H9 (cell line): ENCODE measurements around the gene FXN. TPM values are rescaled to one million over a fixed set of nuclear protein-coding genes. Genes with fewer than 3 reads are reported as not detected.

Experiments used
- DNase-seq: peaks from one replicate; pipeline ENCODE4 v3.0.0-alpha.2; 2017
- H2AFZ ChIP-seq: one replicate; pipeline ENCODE4 v1.6.1; 2013; ENCODE audit warnings: mild to moderate bottlenecking, low read length, control low read depth, moderate library complexity
- H2AK5ac ChIP-seq: 2 replicates; pipeline ENCODE4 v1.6.1; 2013; ENCODE audit warnings: low read length, control low read depth, mixed read lengths; ENCODE audit not compliant: insufficient read length
- H2BK120ac ChIP-seq: one replicate; pipeline ENCODE4 v1.6.1; 2013; ENCODE audit warnings: low read depth, mild to moderate bottlenecking, low read length, control low read depth, inconsistent platforms; ENCODE audit not compliant: poor library complexity, severe bottlenecking
- H2BK12ac ChIP-seq: 2 replicates; pipeline ENCODE4 v1.6.1; 2013; ENCODE audit warnings: low read length, control low read depth, mixed read lengths, low read depth; ENCODE audit not compliant: insufficient read length
- H2BK15ac ChIP-seq: 2 replicates; pipeline ENCODE4 v1.6.1; 2013; ENCODE audit warnings: low read depth, low read length, control low read depth
- H2BK20ac ChIP-seq: one replicate; pipeline ENCODE4 v1.6.1; 2013; ENCODE audit warnings: low read depth, mild to moderate bottlenecking, low read length, control low read depth, inconsistent platforms; ENCODE audit not compliant: poor library complexity, severe bottlenecking
- H2BK5ac ChIP-seq: 2 replicates; pipeline ENCODE4 v1.6.1; 2013; ENCODE audit warnings: low read length, control low read depth, mixed read lengths; ENCODE audit not compliant: insufficient read length
- H3K14ac ChIP-seq: 2 replicates; pipeline ENCODE4 v1.6.1; 2013; ENCODE audit warnings: low read length, control low read depth; ENCODE audit not compliant: insufficient read depth
- H3K18ac ChIP-seq: 2 replicates; pipeline ENCODE4 v1.6.1; 2013; ENCODE audit warnings: low read depth, mild to moderate bottlenecking, mixed read lengths, low read length, control low read depth; ENCODE audit not compliant: insufficient read length
- H3K23ac ChIP-seq: 2 replicates; pipeline ENCODE4 v1.6.1; 2013; ENCODE audit warnings: low read length, control low read depth, mixed read lengths, low read depth; ENCODE audit not compliant: insufficient read length
- H3K23me2 ChIP-seq: 2 replicates; pipeline ENCODE4 v1.6.1; 2013; ENCODE audit warnings: low read depth, mild to moderate bottlenecking, mixed read lengths, low read length, control low read depth; ENCODE audit not compliant: insufficient read length, poor library complexity, severe bottlenecking
- H3K27ac ChIP-seq: 2 replicates; pipeline ENCODE4 v1.5.1; 2013; ENCODE audit warnings: low read length, control low read depth, mixed read lengths, low read depth; ENCODE audit not compliant: insufficient read length
- H3K27me3 ChIP-seq: 2 replicates; pipeline ENCODE4 v1.6.1; 2013; ENCODE audit warnings: low read length, control low read depth, inconsistent platforms; ENCODE audit not compliant: insufficient read depth
- H3K4ac ChIP-seq: 2 replicates; pipeline ENCODE4 v1.6.1; 2013; ENCODE audit warnings: low read depth, mild to moderate bottlenecking, control low read depth, inconsistent platforms, low read length, moderate library complexity
- H3K4me1 ChIP-seq: 2 replicates; pipeline ENCODE4 v1.6.1; 2013; ENCODE audit warnings: low read length, control low read depth, inconsistent platforms; ENCODE audit not compliant: insufficient read depth
- H3K4me2 ChIP-seq: 2 replicates; pipeline ENCODE4 v1.6.1; 2013; ENCODE audit warnings: low read length, control low read depth, mixed read lengths; ENCODE audit not compliant: insufficient read length, insufficient read depth
- H3K56ac ChIP-seq: 2 replicates; pipeline ENCODE4 v1.6.1; 2013; ENCODE audit warnings: low read depth, mild to moderate bottlenecking, mixed read lengths, low read length, control low read depth; ENCODE audit not compliant: insufficient read length
- H3K79me1 ChIP-seq: 2 replicates; pipeline ENCODE4 v1.6.1; 2013; ENCODE audit warnings: low read depth, mild to moderate bottlenecking, moderate library complexity, low read length, control low read depth, inconsistent platforms; ENCODE audit not compliant: insufficient read depth, poor library complexity, severe bottlenecking
- H3K79me2 ChIP-seq: 2 replicates; pipeline ENCODE4 v1.6.1; 2013; ENCODE audit warnings: low read length, control low read depth, inconsistent platforms; ENCODE audit not compliant: insufficient read depth
- H3K9ac ChIP-seq: 2 replicates; pipeline ENCODE4 v1.6.1; 2013; ENCODE audit warnings: low read length, control low read depth, mixed read lengths; ENCODE audit not compliant: insufficient read length; ENCODE audit errors: extremely low read depth
- H3K9me3 ChIP-seq: one replicate; pipeline ENCODE4 v1.6.1; 2013; ENCODE audit warnings: low read depth, low read length, inconsistent platforms; ENCODE audit not compliant: control insufficient read depth
- H3T11ph ChIP-seq: one replicate; pipeline ENCODE4 v1.6.1; 2013; ENCODE audit warnings: mild to moderate bottlenecking, low read length, control low read depth, inconsistent platforms
- H4K20me1 ChIP-seq: one replicate; pipeline ENCODE4 v1.6.1; 2013; ENCODE audit not compliant: control insufficient read depth, insufficient read length, insufficient read depth
- H4K5ac ChIP-seq: 2 replicates; pipeline ENCODE4 v1.6.1; 2013; ENCODE audit warnings: low read depth, mild to moderate bottlenecking, mixed read lengths, low read length, control low read depth; ENCODE audit not compliant: insufficient read length
- H4K8ac ChIP-seq: replicated peaks from 2 replicates; pipeline ENCODE4 v1.6.1; 2013; ENCODE audit warnings: low read length, control low read depth, mixed read lengths, low read depth; ENCODE audit not compliant: insufficient read length
- H4K91ac ChIP-seq: 2 replicates; pipeline ENCODE4 v1.6.1; 2013; ENCODE audit warnings: low read depth, mild to moderate bottlenecking, moderate library complexity, mixed read lengths, low read length, control low read depth; ENCODE audit not compliant: insufficient read length
- H3K27ac Mint-ChIP-seq, 3 experiments: 2 replicates in 2 of 3; 3 replicates in 1 of 3; pipeline ENCODE4 v1.8.0; 2020 to 2021; ENCODE audit warnings: mixed read lengths in 3 of 3, mild to moderate bottlenecking in 1 of 3, moderate library complexity in 1 of 3
- H3K27me3 Mint-ChIP-seq: 2 replicates; pipeline ENCODE4 v1.8.0; 2021; ENCODE audit warnings: low read depth, mild to moderate bottlenecking, moderate library complexity, mixed read lengths
- H3K36me3 Mint-ChIP-seq, 3 experiments: 2 replicates in 2 of 3; 3 replicates in 1 of 3; pipeline ENCODE4 v1.8.0; 2020 to 2021; ENCODE audit warnings: low read depth in 3 of 3, mixed read lengths in 3 of 3; ENCODE audit not compliant: insufficient read depth in 1 of 3
- H3K4me1 Mint-ChIP-seq, 2 experiments: 2 replicates each; pipeline ENCODE4 v1.8.0; 2020; ENCODE audit warnings: mixed read lengths in 2 of 2
- H3K4me3 Mint-ChIP-seq, 2 experiments: 2 replicates in 1 of 2; 3 replicates in 1 of 2; pipeline ENCODE4 v1.8.0; 2020 to 2021; ENCODE audit warnings: mild to moderate bottlenecking in 2 of 2, mixed read lengths in 2 of 2, moderate library complexity in 1 of 2
- H3K9me3 Mint-ChIP-seq, 2 experiments: 2 replicates in 1 of 2; 3 replicates in 1 of 2; pipeline ENCODE4 v1.8.0; 2020; ENCODE audit warnings: mild to moderate bottlenecking in 2 of 2, mixed read lengths in 2 of 2, moderate library complexity in 1 of 2
- WGBS: extraction: QIAGEN DNeasy Blood & Tissue Kit; methylation state at CpG from one replicate; pipeline ENCODE4 v1.1.7; 2013; ENCODE audit warnings: missing lambda C conversion rate, low lambda C conversion rate, mixed read lengths; ENCODE audit not compliant: insufficient read length; ENCODE audit errors: extremely low coverage; 5-methylcytosine and 5-hydroxymethylcytosine counted together
- total RNA-seq: library from RNA; stranded (reverse); gene quantifications from 2 replicates; pipeline ENCODE4 v1.2.1, GENCODE V29; 2021
- TF ChIP-seq, protein P1 (sequence below): fragments of 200-600 bp; sonication (generic); conservative IDR thresholded peaks from 3 replicates; pipeline ENCODE4 v1.8.0; 2021; ENCODE audit warnings: antibody characterized with exemption, mild to moderate bottlenecking

Gene FXN
- total RNA-seq, 1 experiment from 2014 or later: 34.4 TPM

DNA sequence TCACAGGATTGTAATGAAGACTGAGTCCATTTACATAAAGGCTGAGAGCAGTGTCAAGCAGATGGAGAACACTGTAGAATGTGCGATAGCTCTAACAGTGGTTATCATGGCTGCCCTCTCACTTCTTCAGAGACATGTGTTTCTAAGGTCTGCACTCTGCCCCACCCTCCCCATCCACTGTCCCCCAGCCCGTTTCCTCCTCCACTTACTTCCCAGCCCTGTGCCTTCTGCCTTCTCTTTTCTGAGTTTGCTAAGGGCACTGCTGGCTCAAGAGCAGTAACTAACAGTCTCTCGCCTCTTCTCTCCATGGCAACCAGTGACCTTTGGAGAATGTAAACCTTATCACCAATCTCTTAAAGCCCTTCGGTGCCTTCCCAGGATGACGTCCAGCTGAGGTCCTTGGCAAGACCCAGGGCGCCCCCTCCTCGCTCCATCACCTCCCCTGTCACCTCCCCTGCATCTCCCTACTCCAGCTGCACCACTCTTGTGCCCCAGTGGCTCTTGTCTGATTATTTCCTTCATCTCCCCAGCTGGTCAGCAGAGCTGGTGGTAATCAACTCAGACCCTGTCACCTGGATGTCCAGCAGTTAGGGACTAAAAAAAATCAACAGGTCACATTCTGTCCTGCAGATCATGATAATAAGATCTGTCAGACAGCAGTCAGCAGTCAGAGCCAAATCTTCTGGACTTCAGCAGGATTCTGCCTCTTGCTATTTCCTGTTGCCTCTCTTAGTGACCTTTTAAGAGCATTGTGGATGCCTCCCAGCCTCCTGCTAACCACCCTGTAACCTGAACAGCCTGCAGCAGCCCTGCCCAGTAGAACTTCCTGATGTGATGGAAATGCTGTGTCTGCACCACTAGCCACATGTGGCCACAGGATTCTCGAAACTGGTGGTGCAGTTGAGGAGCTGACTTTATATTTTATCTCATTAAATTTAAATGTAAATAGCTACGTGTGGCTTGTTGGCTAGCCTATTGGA, 9.0 kb downstream of the FXN start:
- Mint-ChIP-seq H3K4me1 (peaks cover 45 to 49% of the 10 kb centered on the region in 2 experiments), H3K27ac (peak overlapping the region; percentile 63 to 94 (median 92); a peak in 6 of 7 replicates), H3K9me3 (no peaks in the 10 kb centered on the region; a peak in 1 of 5 replicates), H3K27me3 (no peaks in the 10 kb centered on the region), H3K36me3 (peaks cover 22 to 34% (median 30%) of the 10 kb centered on the region in 3 experiments; a peak in 6 of 7 replicates), H3K4me3 (peak overlapping the region in 1 of 2 experiments; percentile 31; a peak in 1 of 5 replicates)
- no peak overlapping the region for H3K18ac ChIP-seq
- no peak overlapping the region for H2AK5ac ChIP-seq
- DNase-seq: peak; percentile 62
- H3K9ac ChIP-seq: no peak overlapping the region
- H4K5ac ChIP-seq: no peak overlapping the region
- no peak overlapping the region for H2BK120ac ChIP-seq
- H2AFZ ChIP-seq: no peak overlapping the region
- H3K4me2 ChIP-seq: no peak overlapping the region
- no peak overlapping the region for H3T11ph ChIP-seq
- H2BK12ac ChIP-seq: no peak overlapping the region
- peak overlapping the region; percentile 48; the same call in 1 of the 2 replicates for H3K14ac ChIP-seq
- no peaks in the 10 kb centered on the region for H3K27me3 ChIP-seq
- H4K8ac ChIP-seq: no peak overlapping the region
- H3K4ac ChIP-seq: no peak overlapping the region
- H4K20me1 ChIP-seq: no peaks in the 10 kb centered on the region
- no peaks in the 10 kb centered on the region for H3K9me3 ChIP-seq
- no peak overlapping the region for H3K23ac ChIP-seq
- H2BK20ac ChIP-seq: no peak overlapping the region
- no peaks in the 10 kb centered on the region for H3K23me2 ChIP-seq
- no CpG with 5 or more reads among the region's 9 CpGs for WGBS
- no peak overlapping the region for H2BK15ac ChIP-seq
- H3K79me2 ChIP-seq: peaks cover 11% of the 10 kb centered on the region
- H4K91ac ChIP-seq: no peak overlapping the region
- peaks cover 8% of the 10 kb centered on the region for H3K4me1 ChIP-seq
- no peaks in the 10 kb centered on the region for H3K79me1 ChIP-seq
- peak overlapping the region; percentile 33 for H3K27ac ChIP-seq
- TF ChIP-seq, protein P1, sequence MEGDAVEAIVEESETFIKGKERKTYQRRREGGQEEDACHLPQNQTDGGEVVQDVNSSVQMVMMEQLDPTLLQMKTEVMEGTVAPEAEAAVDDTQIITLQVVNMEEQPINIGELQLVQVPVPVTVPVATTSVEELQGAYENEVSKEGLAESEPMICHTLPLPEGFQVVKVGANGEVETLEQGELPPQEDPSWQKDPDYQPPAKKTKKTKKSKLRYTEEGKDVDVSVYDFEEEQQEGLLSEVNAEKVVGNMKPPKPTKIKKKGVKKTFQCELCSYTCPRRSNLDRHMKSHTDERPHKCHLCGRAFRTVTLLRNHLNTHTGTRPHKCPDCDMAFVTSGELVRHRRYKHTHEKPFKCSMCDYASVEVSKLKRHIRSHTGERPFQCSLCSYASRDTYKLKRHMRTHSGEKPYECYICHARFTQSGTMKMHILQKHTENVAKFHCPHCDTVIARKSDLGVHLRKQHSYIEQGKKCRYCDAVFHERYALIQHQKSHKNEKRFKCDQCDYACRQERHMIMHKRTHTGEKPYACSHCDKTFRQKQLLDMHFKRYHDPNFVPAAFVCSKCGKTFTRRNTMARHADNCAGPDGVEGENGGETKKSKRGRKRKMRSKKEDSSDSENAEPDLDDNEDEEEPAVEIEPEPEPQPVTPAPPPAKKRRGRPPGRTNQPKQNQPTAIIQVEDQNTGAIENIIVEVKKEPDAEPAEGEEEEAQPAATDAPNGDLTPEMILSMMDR: no peak
- H2BK5ac ChIP-seq: no peak overlapping the region
- H3K56ac ChIP-seq: no peak overlapping the region
